Measurements from ENCODE around the gene PPP1R3F.

The PPP1R3F gene

DNA sequence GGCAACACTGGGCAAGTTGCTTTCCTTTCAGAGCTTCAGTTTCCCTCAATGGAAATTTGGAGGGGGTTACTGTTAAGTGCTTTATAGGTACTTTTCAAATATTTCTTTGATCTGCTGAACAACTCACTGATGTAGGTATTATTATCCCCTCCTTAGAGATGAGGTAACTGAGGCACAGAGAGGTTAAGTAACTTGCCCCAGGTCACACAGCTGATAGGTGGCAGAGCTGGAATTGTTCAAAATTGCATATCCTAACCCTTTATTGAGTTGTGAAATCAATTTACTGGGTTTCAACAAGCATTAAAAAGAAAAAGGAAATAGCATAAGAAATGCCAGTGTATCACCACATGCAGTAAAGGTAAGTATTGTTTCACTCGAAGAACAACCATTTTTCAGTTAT lies 6.6 kb downstream of the PPP1R3F start:
- ATAC-seq = no peak
- TF ChIP-seq TOX (CRISPR knock-in tag; IDR thresholded peaks at IDR 0.05; ENCODE audit: borderline replicate concordance) = no peak
- TF ChIP-seq ZFP3 (CRISPR knock-in tag; IDR thresholded peaks at IDR 0.05) = no peak
- TF ChIP-seq, protein P1, sequence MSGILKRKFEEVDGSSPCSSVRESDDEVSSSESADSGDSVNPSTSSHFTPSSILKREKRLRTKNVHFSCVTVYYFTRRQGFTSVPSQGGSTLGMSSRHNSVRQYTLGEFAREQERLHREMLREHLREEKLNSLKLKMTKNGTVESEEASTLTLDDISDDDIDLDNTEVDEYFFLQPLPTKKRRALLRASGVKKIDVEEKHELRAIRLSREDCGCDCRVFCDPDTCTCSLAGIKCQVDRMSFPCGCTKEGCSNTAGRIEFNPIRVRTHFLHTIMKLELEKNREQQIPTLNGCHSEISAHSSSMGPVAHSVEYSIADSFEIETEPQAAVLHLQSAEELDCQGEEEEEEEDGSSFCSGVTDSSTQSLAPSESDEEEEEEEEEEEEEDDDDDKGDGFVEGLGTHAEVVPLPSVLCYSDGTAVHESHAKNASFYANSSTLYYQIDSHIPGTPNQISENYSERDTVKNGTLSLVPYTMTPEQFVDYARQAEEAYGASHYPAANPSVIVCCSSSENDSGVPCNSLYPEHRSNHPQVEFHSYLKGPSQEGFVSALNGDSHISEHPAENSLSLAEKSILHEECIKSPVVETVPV (CRISPR knock-in tag; IDR thresholded peaks at IDR 0.05) = no peak
- TF ChIP-seq, protein P2, sequence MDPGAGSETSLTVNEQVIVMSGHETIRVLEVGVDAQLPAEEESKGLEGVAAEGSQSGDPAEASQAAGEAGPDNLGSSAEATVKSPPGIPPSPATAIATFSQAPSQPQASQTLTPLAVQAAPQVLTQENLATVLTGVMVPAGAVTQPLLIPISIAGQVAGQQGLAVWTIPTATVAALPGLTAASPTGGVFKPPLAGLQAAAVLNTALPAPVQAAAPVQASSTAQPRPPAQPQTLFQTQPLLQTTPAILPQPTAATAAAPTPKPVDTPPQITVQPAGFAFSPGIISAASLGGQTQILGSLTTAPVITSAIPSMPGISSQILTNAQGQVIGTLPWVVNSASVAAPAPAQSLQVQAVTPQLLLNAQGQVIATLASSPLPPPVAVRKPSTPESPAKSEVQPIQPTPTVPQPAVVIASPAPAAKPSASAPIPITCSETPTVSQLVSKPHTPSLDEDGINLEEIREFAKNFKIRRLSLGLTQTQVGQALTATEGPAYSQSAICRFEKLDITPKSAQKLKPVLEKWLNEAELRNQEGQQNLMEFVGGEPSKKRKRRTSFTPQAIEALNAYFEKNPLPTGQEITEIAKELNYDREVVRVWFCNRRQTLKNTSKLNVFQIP (CRISPR knock-in tag; IDR thresholded peaks at IDR 0.05; ENCODE audit: borderline replicate concordance, low read depth) = no peak

DNA sequence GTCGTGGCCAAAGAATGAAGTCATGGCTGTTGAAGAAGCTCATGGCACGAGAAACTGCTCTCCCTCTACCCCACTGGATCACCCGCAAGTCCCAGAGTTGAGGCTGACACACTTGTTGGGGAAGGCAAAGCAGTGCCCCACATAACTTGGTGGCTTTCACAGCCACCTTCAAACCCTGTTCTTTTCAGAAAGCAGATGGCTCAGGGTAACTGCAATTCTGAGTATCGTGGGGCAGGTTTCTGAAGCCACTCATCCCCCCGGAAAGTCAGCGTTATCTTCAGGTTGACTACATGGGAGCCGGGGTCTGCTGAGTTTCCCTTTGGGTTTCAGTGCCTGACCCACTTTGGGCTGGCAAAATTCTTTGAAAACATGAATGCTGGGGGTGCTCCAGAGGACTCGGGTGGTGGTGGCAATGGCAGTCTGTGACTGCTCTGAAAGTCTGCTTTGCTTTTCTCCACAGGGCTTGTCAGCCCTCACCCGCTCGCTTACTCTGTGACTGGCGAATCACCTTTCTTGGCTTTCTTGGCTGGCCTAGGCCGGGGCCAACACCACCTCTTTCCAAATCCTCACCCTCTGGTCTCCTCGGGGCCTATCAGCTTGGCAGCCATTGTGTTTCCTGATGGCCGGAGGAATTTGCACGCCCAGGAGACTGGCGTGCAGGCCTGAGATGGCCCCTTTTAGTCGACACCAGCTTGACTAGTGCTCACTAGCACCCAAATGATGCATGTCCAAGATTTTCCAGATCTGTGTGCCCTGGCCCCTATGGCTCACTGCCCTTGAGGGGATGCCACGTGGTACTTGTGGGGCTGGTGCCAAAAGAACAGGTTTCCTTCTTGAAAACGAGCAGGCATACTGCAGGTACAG lies 7.3 kb downstream of the PPP1R3F start:
- no peak for ATAC-seq
- TF ChIP-seq, protein P3, sequence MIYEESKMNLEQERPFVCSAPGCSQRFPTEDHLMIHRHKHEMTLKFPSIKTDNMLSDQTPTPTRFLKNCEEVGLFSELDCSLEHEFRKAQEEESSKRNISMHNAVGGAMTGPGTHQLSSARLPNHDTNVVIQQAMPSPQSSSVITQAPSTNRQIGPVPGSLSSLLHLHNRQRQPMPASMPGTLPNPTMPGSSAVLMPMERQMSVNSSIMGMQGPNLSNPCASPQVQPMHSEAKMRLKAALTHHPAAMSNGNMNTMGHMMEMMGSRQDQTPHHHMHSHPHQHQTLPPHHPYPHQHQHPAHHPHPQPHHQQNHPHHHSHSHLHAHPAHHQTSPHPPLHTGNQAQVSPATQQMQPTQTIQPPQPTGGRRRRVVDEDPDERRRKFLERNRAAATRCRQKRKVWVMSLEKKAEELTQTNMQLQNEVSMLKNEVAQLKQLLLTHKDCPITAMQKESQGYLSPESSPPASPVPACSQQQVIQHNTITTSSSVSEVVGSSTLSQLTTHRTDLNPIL (CRISPR knock-in tag; IDR thresholded peaks at IDR 0.05; ENCODE audit: low read depth) = no peak
- TF ChIP-seq ZNF565 (CRISPR knock-in tag; conservative IDR thresholded peaks at IDR 0.05; ENCODE audit: low read depth) (no peak), ZFP3 (CRISPR knock-in tag; IDR thresholded peaks at IDR 0.05) (no peak), ARNTL (CRISPR knock-in tag; IDR thresholded peaks at IDR 0.05; ENCODE audit: borderline replicate concordance, low read depth) (no peak), GLIS3 (CRISPR knock-in tag; IDR thresholded peaks at IDR 0.05) (no peak), PPARA (CRISPR knock-in tag; IDR thresholded peaks at IDR 0.05; ENCODE audit: borderline replicate concordance) (no peak), ZC3H10 (CRISPR knock-in tag; IDR thresholded peaks at IDR 0.05) (no peak), OSR1 (CRISPR knock-in tag; IDR thresholded peaks at IDR 0.05) (no peak)
- TF ChIP-seq, protein P2 (CRISPR knock-in tag; IDR thresholded peaks at IDR 0.05; ENCODE audit: borderline replicate concordance, low read depth) = no peak

DNA sequence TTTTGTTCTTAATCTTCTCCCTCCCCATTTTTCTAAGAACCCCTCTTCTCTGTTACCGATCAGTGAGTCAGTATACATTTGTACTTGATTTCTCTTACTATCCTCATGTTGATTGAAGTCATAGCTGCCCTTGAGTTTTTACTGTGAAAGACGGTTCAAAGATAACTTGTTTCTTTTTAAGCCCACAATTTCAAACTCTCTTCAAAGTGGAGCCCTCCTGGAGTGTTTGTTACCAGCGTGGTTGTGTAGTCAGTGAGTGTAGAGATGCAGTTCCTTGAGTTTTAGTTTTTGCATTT lies 7.9 kb downstream of the PPP1R3F start:
- no peak for ATAC-seq
- TF ChIP-seq ZNF70 (CRISPR knock-in tag; IDR thresholded peaks at IDR 0.05) (no peak), SNAI2 (CRISPR knock-in tag; IDR thresholded peaks at IDR 0.05) (no peak), ESRRG (CRISPR knock-in tag; IDR thresholded peaks at IDR 0.05) (no peak), CSDC2 (CRISPR knock-in tag; IDR thresholded peaks at IDR 0.05) (no peak), TCF4 (CRISPR knock-in tag; IDR thresholded peaks at IDR 0.05; ENCODE audit: borderline replicate concordance) (no peak), ARNTL (CRISPR knock-in tag; IDR thresholded peaks at IDR 0.05; ENCODE audit: borderline replicate concordance, low read depth) (no peak), ZC3H10 (CRISPR knock-in tag; IDR thresholded peaks at IDR 0.05) (no peak), PPARA (CRISPR knock-in tag; IDR thresholded peaks at IDR 0.05; ENCODE audit: borderline replicate concordance) (no peak), ZNF565 (CRISPR knock-in tag; conservative IDR thresholded peaks at IDR 0.05; ENCODE audit: low read depth) (no peak), BACH2 (CRISPR knock-in tag; IDR thresholded peaks at IDR 0.05; ENCODE audit: borderline replicate concordance) (no peak), TOX (CRISPR knock-in tag; IDR thresholded peaks at IDR 0.05; ENCODE audit: borderline replicate concordance) (no peak), ZFP3 (CRISPR knock-in tag; IDR thresholded peaks at IDR 0.05) (no peak)
- TF ChIP-seq, protein P4, sequence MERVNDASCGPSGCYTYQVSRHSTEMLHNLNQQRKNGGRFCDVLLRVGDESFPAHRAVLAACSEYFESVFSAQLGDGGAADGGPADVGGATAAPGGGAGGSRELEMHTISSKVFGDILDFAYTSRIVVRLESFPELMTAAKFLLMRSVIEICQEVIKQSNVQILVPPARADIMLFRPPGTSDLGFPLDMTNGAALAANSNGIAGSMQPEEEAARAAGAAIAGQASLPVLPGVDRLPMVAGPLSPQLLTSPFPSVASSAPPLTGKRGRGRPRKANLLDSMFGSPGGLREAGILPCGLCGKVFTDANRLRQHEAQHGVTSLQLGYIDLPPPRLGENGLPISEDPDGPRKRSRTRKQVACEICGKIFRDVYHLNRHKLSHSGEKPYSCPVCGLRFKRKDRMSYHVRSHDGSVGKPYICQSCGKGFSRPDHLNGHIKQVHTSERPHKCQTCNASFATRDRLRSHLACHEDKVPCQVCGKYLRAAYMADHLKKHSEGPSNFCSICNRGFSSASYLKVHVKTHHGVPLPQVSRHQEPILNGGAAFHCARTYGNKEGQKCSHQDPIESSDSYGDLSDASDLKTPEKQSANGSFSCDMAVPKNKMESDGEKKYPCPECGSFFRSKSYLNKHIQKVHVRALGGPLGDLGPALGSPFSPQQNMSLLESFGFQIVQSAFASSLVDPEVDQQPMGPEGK (CRISPR knock-in tag; IDR thresholded peaks at IDR 0.05; ENCODE audit: borderline replicate concordance) = no peak
- TF ChIP-seq, protein P3 (CRISPR knock-in tag; IDR thresholded peaks at IDR 0.05; ENCODE audit: low read depth) = no peak
- TF ChIP-seq, protein P2 (CRISPR knock-in tag; IDR thresholded peaks at IDR 0.05; ENCODE audit: borderline replicate concordance, low read depth) = no peak
- TF ChIP-seq, protein P1 (CRISPR knock-in tag; IDR thresholded peaks at IDR 0.05) = no peak
- TF ChIP-seq, protein P5, sequence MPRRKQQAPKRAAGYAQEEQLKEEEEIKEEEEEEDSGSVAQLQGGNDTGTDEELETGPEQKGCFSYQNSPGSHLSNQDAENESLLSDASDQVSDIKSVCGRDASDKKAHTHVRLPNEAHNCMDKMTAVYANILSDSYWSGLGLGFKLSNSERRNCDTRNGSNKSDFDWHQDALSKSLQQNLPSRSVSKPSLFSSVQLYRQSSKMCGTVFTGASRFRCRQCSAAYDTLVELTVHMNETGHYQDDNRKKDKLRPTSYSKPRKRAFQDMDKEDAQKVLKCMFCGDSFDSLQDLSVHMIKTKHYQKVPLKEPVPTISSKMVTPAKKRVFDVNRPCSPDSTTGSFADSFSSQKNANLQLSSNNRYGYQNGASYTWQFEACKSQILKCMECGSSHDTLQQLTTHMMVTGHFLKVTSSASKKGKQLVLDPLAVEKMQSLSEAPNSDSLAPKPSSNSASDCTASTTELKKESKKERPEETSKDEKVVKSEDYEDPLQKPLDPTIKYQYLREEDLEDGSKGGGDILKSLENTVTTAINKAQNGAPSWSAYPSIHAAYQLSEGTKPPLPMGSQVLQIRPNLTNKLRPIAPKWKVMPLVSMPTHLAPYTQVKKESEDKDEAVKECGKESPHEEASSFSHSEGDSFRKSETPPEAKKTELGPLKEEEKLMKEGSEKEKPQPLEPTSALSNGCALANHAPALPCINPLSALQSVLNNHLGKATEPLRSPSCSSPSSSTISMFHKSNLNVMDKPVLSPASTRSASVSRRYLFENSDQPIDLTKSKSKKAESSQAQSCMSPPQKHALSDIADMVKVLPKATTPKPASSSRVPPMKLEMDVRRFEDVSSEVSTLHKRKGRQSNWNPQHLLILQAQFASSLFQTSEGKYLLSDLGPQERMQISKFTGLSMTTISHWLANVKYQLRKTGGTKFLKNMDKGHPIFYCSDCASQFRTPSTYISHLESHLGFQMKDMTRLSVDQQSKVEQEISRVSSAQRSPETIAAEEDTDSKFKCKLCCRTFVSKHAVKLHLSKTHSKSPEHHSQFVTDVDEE (CRISPR knock-in tag; IDR thresholded peaks at IDR 0.05) = no peak

Data from SK-N-SH treated with all-trans-retinoic acid at 6 μM for 48 hours (cell line).